ENCODE results near the gene AP3D1. TPM values are rescaled to one million over a fixed set of nuclear protein-coding genes. Genes with fewer than 3 reads are reported as not detected.

The AP3D1 gene
- total and polyA plus RNA-seq, 4 donors, result 21.7 to 79.8 (median 59.6) TPM

GRCh38 chr19:2127758-2128157 lies 23.6 kb downstream of the AP3D1 start:
- WGBS, result 91% methylated on average over 19 of the region's 19 CpGs
- Histone ChIP-seq H3K4me1 (ENCODE audit: control insufficient read depth in 4 of 4, insufficient read depth in 4 of 4, low read length in 3 of 4) (peaks cover 0 to 5% (median 2%) of the 10 kb centered on the region in 4 donors), H3K4me3 (ENCODE audit: low read depth in 1 of 3, low read length in 3 of 3) (no peak overlapping the region), H3K27ac (ENCODE audit: low read depth in 1 of 2, low read length in 2 of 2) (no peak overlapping the region), H3K9me3 (ENCODE audit: control insufficient read depth in 4 of 4, low read length in 3 of 4) (no peaks in the 10 kb centered on the region), H3K36me3 (ENCODE audit: control insufficient read depth in 4 of 4, insufficient read depth in 3 of 4, low read depth in 1 of 4, low read length in 3 of 4) (peaks cover 19 to 69% (median 34%) of the 10 kb centered on the region in 4 donors), H3K9ac (ENCODE audit: low read depth in 1 of 2, low read length in 2 of 2) (no peak overlapping the region), H3K27me3 (ENCODE audit: control insufficient read depth in 4 of 4, insufficient read depth in 4 of 4, low read length in 3 of 4) (no peaks in the 10 kb centered on the region)
- no peak for DNase-seq (ENCODE audit: low spot score)
- TF ChIP-seq, protein P1, sequence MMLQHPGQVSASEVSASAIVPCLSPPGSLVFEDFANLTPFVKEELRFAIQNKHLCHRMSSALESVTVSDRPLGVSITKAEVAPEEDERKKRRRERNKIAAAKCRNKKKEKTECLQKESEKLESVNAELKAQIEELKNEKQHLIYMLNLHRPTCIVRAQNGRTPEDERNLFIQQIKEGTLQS (IDR thresholded peaks at IDR 0.05), result no peak

- H3K27me3 ChIP-seq (ENCODE audit: control insufficient read depth in 4 of 4, insufficient read depth in 4 of 4, low read length in 3 of 4), result no peaks in the 10 kb centered on the region
- no peak for DNase-seq (ENCODE audit: low spot score)
- H3K9me3 ChIP-seq (ENCODE audit: control insufficient read depth in 4 of 4, low read length in 3 of 4), result no peaks in the 10 kb centered on the region
- TF ChIP-seq TAF1 (conservative IDR thresholded peaks at IDR 0.05) (no peak), MAX (IDR thresholded peaks at IDR 0.05) (no peak), HNF4A (conservative IDR thresholded peaks at IDR 0.05) (no peak), JUND (IDR thresholded peaks at IDR 0.05) (no peak), CTCF (IDR thresholded peaks at IDR 0.05; ENCODE audit: low read depth, low read length, missing input control) (no peak), EGR1 (IDR thresholded peaks at IDR 0.05; ENCODE audit: low read depth in 2 of 2) (no peak), FOXA2 (IDR thresholded peaks at IDR 0.05) (no peak), SP1 (IDR thresholded peaks at IDR 0.05) (no peak), HNF4G (IDR thresholded peaks at IDR 0.05) (no peak), REST (IDR thresholded peaks at IDR 0.05) (no peak), RXRA (IDR thresholded peaks at IDR 0.05) (no peak), RAD21 (IDR thresholded peaks at IDR 0.05) (no peak), GABPA (IDR thresholded peaks at IDR 0.05 in 1 of 2, conservative IDR thresholded peaks at IDR 0.05 in 1 of 2) (no peak), FOXA1 (IDR thresholded peaks at IDR 0.05) (no peak)
- TF ChIP-seq, protein P1 (IDR thresholded peaks at IDR 0.05), result no peak
- TF ChIP-seq, protein P2, sequence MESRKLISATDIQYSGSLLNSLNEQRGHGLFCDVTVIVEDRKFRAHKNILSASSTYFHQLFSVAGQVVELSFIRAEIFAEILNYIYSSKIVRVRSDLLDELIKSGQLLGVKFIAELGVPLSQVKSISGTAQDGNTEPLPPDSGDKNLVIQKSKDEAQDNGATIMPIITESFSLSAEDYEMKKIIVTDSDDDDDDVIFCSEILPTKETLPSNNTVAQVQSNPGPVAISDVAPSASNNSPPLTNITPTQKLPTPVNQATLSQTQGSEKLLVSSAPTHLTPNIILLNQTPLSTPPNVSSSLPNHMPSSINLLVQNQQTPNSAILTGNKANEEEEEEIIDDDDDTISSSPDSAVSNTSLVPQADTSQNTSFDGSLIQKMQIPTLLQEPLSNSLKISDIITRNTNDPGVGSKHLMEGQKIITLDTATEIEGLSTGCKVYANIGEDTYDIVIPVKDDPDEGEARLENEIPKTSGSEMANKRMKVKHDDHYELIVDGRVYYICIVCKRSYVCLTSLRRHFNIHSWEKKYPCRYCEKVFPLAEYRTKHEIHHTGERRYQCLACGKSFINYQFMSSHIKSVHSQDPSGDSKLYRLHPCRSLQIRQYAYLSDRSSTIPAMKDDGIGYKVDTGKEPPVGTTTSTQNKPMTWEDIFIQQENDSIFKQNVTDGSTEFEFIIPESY (IDR thresholded peaks at IDR 0.05), result no peak
- H3K36me3 ChIP-seq (ENCODE audit: control insufficient read depth in 4 of 4, insufficient read depth in 3 of 4, low read depth in 1 of 4, low read length in 3 of 4), result peaks cover 18 to 71% (median 38%) of the 10 kb centered on the region in 4 donors
- no peak overlapping the region for H3K4me3 ChIP-seq (ENCODE audit: low read depth in 1 of 3, low read length in 3 of 3)
- H3K4me1 ChIP-seq (ENCODE audit: control insufficient read depth in 4 of 4, insufficient read depth in 4 of 4, low read length in 3 of 4), result no peaks in the 10 kb centered on the region
- no peak overlapping the region for H3K27ac ChIP-seq (ENCODE audit: low read depth in 1 of 2, low read length in 2 of 2)
- no peak overlapping the region for H3K9ac ChIP-seq (ENCODE audit: low read depth in 1 of 2, low read length in 2 of 2)
- 97% methylated on average over 24 of the region's 24 CpGs for WGBS
Measured at GRCh38 chr19:2126879-2127518, 24.4 kb downstream of the AP3D1 start.
